ENCODE results near the gene NT5DC1.

The NT5DC1 gene

DNA sequence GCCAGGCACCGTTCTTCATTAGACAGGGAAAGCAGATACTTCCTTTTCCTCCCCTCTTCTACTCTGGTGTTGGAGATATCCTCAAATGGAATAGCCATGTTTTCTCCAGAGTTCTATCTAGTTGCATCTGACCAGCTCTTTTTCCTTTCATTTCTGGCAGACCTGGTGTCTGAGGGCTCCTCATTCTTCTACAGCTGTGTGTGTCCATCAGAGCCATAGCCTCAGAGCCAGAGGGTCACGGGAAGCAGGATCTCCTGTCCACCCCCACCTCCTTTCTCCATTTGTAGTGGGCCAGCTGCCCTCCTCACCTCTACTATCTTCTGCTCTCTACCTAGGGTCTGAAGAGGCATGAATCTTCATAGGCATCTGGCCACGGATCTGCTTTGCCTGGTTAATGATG is 96.2 kb downstream of the NT5DC1 start:
- DNase-seq (ENCODE audit: low read depth) = no peak

DNA sequence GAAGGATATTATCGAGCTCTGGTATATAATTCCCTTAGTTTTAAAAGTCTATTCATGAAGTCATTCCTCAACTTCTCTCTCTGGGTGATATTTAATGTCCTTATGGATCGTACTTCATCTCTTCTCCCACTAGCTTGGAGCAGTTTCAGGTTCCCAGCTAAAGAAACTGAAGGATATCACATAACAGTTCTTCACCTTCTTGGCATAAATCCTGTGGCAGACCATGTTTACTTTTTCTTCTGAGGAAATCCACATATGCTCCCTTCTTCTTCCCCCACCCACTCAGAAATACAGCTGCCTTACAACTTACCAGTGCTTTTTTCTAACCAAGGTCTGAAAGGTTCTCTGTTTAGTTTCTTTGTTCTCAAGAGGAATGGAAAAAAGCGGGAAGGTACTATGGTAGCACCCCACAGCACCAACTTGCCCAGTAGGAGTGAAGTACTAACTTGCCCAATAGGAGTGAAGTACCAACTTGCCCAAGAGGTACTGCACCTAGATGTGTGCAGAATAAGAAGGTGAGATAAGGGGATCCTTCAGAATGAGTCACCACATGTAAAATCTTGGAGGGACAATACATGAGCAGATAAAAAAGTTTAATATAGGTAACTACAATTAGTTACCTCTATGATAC is 100.1 kb downstream of the NT5DC1 start:
- no peak for DNase-seq (ENCODE audit: low read depth)

DNA sequence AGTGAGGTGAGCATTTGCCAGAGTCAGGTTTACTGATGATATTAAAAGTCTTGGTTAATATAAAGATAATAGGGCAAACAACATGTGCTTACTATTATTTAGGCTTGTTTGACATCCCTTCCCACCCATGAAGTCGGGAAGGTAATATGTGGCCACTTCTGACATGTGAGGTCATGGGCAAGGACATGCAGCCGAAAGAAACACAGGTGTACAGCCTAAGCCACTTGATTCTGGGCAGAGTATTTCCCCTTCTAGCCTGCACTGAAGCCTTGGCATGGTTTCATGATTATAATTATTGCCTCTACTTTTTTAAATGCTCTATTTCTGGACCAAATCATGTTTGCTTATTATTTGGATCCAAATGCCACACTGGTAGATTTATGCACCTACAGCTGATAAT is 100.9 kb downstream of the NT5DC1 start:
- no peak for DNase-seq (ENCODE audit: low read depth)

DNA sequence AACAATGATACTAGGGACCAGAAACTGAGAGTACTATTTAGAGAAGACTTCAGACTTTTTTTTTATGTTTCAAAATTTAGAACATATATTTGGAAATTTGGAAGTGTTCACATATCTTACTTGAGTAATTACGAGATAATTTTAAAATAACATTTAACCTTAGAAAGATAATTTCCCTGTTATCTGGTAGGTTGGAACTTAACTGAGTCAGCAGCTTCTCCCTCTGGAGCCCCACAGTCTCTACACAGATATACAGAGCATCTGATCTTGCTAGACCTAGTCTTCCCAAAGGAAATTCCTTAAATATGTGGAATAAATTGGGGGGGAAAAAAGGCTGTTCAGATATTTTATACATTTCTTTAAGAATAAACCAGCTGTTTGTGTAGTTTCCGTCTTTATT is 104.6 kb downstream of the NT5DC1 start:
- DNase-seq (ENCODE audit: low read depth) = no peak

DNA sequence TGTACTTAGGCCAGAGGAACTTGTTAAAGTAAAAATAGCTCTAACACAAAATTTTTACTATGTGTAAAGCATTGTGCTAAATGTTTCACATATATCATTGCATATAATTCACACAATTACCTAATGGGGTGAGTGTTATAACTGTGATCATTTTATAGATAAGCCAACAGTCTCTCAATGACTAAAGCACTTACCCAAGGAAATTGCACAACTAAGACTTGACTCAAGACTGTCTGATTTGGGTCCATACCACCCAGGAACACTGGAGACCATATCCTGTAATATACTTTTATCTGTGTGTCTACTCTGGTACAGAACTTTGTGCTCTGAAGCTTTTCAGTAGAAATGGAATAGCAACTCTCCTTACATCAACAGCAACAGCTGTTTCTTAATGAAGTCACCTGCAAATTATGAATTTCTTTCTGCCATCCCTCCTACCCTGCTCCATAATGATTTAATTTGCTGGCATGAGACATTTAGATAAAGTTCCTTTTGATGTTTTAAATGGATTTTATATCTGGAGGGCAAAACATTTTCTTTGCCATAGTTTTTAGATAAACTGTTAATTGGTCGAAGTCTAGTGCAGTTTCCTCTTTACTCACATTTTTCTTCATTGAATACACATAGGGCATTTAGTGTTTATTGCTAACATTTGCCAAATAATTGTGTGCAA is 105.7 kb downstream of the NT5DC1 start:
- no peak for DNase-seq (ENCODE audit: low read depth)

DNA sequence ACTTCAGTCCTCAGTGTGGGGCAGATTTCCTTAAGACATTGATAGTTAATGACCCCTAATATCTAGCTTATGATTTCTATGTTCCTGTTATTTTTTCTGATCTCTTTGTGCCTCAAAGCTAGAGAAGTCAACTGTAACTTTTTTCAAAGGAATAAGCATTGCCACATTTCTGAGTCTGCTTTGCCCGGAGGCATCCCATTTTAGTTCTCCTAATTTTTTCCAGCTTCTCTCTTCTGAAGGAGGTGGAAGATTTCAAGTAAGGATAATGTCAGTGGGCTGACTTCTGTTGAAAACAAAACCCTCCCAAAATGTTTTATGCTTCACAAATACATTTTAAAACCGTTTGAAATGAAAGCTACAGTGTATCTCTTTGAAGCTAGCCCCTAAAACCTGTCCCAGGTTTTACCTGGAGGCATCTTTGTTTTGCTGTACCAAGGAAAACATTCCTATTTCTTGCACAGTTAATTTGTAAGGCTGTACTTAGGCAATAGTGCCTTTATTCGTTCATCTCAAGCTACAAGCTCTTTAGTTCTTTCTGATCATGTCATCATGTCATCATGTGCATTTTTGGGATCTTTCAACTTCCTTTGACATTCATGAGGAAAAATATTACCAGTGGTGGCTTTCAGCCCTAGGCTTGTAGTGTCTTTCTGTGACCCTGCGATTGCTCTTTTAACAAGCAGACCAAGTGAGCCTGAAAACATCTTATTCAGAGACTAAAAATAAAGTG is 107.6 kb downstream of the NT5DC1 start:
- no peak for DNase-seq (ENCODE audit: low read depth)

DNA sequence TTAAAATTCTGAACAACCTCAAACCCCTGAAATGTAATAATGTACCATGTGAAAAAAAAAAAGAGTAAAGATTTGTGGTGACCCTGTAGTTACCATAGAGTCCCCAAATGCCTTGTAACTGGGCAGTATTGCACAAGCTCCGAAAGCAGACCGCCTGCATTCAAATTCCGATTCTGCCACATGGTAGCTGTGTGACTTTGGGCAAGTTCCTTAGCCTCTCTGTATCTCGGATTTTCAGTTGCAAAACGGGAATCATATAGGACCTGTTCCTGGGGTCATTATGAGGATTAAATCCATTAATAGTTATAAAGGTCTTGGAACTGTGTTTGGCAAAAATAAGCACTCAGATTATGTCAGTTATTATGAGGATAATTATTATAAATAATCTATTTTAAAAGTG is 109.7 kb downstream of the NT5DC1 start:
- no peak for DNase-seq (ENCODE audit: low read depth)

DNA sequence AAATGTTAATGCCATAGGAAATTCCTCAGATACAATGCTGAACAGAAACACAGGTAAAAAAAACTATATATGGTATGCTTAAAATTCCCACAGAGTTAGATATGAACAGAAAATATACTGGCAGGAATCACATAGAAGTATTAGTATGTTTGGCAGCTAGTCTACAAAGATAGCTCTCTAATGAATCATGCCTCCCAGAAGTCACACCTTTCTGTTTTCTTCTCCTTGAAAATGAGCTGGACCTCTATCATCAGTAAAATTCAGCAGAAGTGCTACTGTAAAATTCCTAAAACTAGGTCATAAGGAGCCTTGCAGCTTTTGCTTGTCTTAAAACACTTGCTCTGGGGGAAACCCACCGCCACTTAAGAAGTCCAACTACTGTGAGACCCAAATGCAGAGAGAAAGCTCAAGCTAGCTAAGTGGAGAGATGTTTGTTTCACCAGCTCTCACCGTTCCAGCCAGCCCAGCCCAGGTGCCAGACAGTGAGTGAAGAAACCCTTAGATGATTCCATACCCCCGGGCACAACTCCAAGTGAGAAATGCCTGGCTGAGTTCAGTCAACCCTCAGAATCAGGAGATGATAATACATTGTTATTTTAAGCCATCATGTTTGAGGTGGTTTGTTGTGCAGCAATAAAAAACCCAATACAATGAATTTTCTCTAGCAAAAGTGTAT is 110.2 kb downstream of the NT5DC1 start:
- no peak for DNase-seq (ENCODE audit: low read depth)

DNA sequence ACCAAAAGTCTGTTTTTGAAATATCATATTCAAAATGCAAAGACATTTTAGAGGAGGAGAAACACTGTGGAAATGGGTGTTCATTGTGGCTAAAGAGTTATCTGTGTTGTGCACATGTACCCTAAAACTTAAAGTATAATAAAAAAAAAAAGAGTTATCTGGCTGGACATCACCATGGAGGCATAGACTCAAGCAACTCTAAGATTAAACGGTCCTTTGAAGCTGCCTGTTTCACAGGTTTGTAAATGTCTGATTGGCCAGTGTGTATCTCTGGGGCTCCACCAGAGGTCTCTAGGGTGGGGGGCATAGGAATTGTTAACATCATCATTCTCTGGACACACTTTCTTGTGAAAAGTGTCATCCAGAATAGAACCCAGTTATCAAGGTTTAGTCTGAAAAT is 114.0 kb downstream of the NT5DC1 start:
- DNase-seq (ENCODE audit: low read depth) = no peak

DNA sequence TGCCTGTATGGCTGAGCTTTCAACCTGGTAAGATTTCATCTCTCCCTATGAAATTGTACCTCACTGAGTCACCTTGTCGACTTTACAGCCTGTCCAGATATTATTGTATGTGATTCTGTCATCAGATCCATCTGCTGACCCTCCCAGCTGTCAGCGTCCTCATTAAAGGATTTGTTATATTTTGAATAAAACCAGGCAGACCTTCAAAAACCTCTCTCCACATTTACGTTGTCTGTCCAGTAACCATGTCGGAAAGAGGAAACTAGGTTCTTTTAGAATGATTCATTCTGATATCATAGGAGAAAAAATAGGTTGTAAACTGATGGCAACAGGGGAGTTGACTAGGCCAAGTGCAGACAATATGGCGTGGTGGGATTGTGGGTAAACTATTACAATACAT is 114.8 kb downstream of the NT5DC1 start:
- DNase-seq (ENCODE audit: low read depth) = no peak

DNA sequence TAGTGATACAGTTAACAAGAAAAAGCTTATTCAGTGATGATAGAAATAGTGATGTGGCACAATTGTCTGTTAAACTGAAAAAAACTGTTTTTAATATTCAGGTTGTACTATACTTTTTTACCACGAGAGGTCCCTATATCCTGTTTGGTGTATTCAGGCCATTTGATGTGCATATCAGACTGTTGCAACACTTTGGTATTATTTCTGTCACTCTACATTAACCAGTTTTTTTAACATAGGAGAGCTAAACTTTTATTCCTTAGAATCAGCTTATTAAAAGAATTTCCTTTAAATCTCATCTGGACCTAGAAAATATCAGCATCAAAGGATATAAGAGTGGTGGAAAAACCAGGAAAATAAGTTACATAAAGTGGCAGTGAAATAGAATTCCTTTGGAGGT is 116.4 kb downstream of the NT5DC1 start:
- no peak for DNase-seq (ENCODE audit: low read depth)

DNA sequence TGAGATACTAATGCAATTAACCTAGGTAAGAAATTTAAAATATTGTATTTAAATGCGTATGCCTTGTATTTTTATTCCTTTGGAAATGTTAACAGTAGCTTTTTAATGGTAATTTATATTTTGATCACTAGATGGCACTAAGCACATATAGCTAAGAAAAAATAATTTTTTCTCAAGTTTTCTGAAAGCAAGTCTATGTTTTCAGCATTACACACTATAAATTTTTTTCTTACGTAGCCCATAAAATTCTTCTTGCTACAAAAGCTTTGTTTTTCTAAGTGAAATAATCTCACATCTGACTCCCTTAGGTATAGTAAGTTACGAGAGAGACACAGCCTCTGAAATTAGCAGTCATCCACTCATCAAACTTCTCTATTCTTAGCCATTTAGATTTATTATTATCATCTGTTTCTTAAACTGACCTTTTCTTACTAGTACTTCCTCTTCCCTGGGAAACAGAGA is 117.5 kb downstream of the NT5DC1 start:
- DNase-seq (ENCODE audit: low read depth) = no peak

DNA sequence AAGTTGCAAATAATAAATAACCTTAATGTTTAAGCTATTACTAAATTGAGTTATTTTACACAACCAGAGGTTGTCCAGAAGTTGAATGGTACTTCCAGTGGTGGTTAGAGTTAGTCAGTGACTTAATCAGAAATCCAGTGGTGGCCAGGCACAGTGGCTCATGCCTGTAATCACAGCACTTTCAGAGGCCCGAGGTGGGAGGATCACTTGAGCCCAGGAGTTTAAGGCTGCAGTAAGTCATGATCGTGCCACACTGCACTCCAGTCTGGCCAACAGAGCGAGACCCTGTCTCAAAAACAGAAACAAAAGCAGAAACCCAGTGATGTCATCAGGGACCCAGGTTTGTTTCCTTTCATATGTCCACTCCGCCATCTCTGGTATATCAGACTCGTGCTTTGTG is 118.2 kb downstream of the NT5DC1 start:
- DNase-seq (ENCODE audit: low read depth) = no peak

DNA sequence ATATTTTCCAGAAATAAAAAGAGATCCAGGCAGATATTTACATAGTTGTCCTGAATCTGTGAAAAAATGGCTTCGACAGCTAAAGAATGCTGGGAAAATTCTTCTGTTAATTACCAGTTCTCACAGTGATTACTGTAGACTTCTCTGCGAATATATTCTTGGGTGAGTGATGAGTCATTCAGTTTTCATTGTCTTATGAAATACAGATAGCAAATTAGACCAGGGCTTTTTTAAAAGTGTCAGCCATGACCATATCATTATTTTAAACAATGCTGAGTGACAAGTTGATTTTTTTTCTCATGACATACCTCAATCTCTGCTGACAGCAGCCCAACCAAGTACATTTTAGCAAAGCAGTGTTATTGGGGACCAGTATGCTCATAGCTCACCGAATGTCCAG is 120.4 kb downstream of the NT5DC1 start:
- DNase-seq (ENCODE audit: low read depth) = no peak

DNA sequence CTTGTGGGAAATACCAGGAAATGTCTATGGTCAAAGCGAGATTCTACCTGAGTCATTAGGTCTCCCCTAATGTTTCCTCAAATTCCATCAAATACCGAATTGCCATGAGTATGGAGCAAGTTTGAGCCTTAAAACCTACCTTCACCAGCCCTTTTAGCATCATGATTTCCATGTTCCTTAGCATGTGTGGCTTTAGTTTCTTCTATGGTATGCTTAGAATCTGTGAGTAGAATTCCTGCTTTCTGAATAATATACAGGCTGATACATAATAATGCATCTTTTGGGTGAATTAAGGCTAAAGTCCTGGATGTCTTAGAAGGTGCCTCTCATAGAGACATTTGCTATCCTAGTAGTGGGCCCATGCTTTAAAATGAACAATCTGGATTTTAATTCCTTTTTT is 121.3 kb downstream of the NT5DC1 start:
- DNase-seq (ENCODE audit: low read depth) = no peak

DNA sequence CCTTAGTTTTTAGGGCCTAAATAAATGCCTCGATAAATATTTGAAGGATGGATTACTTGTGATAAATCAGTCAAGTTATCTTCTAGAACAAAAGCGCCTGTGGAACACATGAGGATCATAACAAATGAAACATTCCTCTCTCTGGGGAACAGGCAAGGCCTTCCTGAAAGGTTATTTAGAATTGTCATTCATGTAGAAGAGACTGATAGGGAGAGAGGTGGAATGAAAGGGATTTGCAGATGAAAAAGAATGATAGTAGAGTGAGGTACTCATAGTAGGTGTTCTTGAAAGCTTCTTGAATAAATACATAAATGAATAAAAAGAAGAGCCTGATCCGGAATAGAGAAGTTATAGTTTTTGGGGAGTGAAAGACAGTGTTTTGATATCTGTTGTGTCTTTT is 122.7 kb downstream of the NT5DC1 start:
- no peak for DNase-seq (ENCODE audit: low read depth)

DNA sequence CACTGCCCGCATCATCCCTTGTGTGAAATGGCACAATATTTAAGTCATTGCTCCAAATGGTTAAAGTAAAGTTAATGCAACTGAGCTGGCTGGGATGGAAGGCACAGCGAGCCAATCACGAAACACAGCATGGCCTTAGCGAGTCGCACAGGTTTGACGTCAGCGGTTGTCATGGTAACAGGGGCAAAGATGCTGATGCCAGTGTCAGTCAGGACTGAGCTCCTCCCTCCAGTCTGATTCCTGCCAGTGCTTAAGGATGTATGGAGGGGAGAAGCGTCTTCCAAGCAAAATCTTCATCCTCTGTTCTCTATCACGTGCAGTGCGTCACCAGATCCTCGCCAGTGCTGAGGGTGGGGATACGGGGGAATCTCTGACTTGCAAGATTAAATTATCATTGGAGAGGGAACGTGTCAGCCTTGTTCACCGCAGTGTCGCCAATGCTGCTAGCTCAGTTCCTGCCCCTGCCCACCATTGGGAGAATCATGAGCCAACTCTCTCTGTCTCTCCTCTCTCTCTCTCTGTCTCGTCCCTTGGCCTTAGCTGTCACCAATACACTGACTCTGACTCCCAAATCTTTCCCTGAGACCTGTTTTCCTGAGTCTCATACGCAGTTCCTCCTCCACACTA is 128.7 kb downstream of the NT5DC1 start:
- no peak for DNase-seq (ENCODE audit: low read depth)

DNA sequence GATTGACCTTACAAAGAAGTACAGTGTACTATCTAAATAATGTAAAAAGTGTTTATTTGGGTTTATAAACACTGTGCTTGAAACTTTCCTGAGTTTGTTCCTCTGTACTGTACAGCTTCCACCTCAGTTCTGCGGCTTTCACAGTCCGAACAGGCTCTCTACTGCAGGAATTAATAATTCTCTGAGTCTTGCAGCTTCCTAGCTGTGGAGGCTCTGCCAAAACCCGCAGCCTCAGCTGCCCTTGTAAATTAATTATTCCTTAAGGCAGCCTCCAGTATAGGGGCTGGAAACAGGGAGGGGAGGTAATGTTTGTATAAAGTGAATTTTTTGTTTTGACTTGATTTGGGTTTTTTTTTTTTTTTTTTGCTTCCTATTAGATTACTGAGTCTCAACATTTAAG is 134.0 kb downstream of the NT5DC1 start:
- DNase-seq (ENCODE audit: low read depth) = no peak

DNA sequence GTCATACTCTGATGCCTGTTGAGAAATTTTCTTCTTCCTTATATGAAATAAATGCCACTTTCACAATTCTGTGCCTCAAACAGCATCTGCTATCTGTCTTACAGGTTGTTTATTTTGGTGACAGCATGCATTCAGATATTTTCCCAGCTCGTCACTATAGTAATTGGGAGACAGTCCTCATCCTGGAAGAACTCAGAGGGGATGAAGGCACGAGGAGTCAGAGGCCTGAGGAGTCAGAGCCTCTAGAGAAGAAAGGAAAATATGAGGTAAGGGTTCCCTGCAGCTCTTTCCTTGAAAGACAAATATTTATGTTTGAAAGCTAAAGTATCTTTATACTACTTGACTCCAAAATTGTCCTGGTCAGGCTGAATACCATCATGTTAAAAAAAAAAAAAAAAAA is 137.4 kb downstream of the NT5DC1 start:
- DNase-seq (ENCODE audit: low read depth) = no peak

DNA sequence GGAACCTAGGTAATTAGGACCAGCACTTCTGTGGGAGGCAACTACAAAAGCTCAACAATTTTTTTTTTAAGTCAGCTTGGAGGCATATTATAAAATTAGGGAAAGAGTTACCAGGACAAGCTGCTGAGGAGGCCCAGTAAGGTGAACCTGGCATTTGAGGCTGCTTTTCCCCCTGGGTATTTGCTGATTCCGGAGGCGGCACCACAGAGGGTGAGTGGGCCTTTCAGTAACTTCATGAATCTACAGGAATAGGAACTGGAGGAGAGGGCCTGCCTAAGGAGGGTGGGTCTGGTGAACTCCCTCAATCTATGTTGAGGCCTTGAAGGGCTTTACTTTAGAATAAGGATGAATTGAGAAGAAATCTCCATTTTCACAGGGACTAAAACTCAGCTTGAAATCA is 138.6 kb downstream of the NT5DC1 start:
- no peak for DNase-seq (ENCODE audit: low read depth)

DNA sequence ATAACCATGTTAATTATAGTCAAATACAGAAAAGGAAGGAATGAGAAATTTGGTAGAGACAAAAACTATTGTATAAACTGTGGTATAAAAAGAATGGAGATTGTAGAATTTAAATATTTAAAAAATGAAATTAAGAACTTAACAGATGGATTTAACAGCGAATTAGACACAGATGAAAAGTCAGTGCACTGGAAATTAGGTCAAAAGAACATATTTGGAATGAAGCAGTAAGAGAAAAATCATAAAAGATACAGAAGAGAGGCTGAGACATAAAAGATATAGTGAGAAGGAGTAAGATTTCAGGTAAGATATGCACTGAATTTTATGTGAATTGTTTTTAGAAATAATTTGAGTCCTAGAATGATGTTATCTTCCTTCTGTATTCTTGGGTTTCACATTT is 139.2 kb downstream of the NT5DC1 start:
- DNase-seq (ENCODE audit: low read depth) = no peak

DNA sequence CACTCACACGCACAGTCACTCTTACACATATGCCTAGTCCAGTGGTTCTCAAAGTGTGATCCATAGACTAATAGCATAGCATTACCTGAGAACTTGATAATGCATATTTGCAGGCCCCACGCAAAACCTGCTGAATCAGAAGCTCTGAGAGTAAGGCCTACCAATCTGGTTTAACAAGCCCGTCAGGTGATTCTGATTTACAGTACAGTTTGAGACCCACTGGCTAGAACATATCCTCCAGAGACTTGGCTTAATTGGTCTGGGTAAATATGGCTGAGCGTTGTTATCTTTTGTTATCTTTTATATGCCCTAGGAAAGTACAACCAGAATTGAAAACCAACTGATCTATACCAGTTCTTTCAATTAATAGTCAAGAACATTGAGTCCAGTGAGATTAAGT is 143.6 kb downstream of the NT5DC1 start:
- DNase-seq (ENCODE audit: low read depth) = no peak
